HEK293 (cell line): Measurements from ENCODE around the gene PIGQ.

Experiments used
- CTCF ChIA-PET: fragments of 350-600 bp; formaldehyde crosslinking; extraction: SDS; loops from one replicate; lab custom pipeline; 2021; ENCODE audit warnings: antibody characterized with exemption; lab: Yijun Ruan, JAX
- POLR2A ChIA-PET: fragments of 300-600 bp; formaldehyde crosslinking; extraction: SDS; loops from one replicate; lab custom pipeline; 2020; ENCODE audit warnings: antibody characterized with exemption, inconsistent platforms; lab: Yijun Ruan, JAX
- H3K27ac ChIP-seq: fragments of 200-500 bp; sonication (Bioruptor generic); 2 replicates; pipeline ENCODE4 v1.5.1; 2014; ENCODE audit warnings: low read depth, low read length, control low read depth, inconsistent platforms; ENCODE audit errors: extremely low read depth
- H3K36me3 ChIP-seq, 2 experiments: fragments of 200-500 bp in 1 of 2; sonication (Bioruptor generic) in 1 of 2; 1 replicate in 1 of 2; 2 replicates in 1 of 2; pipeline ENCODE4 v1.5.1; 2014 to 2017; ENCODE audit warnings: inconsistent platforms in 2 of 2, low read length in 2 of 2; ENCODE audit not compliant: control insufficient read depth in 2 of 2, insufficient read depth in 1 of 2
- H3K4me1 ChIP-seq: fragments of 200-500 bp; sonication (Bioruptor generic); 2 replicates; pipeline ENCODE4 v1.5.1; 2014; ENCODE audit warnings: mild to moderate bottlenecking, low read length, inconsistent platforms; ENCODE audit not compliant: control insufficient read depth, insufficient read depth
- H3K4me3 ChIP-seq: 2 replicates; pipeline ENCODE4 v1.5.1; 2011; ENCODE audit warnings: low read depth, mild to moderate bottlenecking, control low read depth, low read length, moderate library complexity
- H3K9me3 ChIP-seq: fragments of 200-500 bp; sonication (Bioruptor generic); 2 replicates; pipeline ENCODE4 v1.5.1; 2014; ENCODE audit warnings: low read depth, low read length, inconsistent platforms; ENCODE audit not compliant: control insufficient read depth, insufficient read depth
- CTCF ChIP-seq: fragments of 450-650 bp; formaldehyde crosslinking; IDR thresholded peaks from 2 replicates; pipeline ENCODE4 v1.5.1; 2016; ENCODE audit warnings: missing biosample characterization, missing genetic modification characterization
- ELK4 ChIP-seq: IDR thresholded peaks from 2 replicates; pipeline ENCODE4 v1.6.1; 2011; ENCODE audit warnings: mild to moderate bottlenecking, low read depth, low read length, borderline replicate concordance
- KLF16 ChIP-seq: fragments of 450-650 bp; formaldehyde crosslinking; IDR thresholded peaks from 2 replicates; pipeline ENCODE4 v1.5.1; 2017; ENCODE audit warnings: missing biosample characterization, missing genetic modification characterization
- KLF17 ChIP-seq: fragments of 450-650 bp; formaldehyde crosslinking; IDR thresholded peaks from 2 replicates; pipeline ENCODE4 v1.5.1; 2016; ENCODE audit warnings: missing biosample characterization, missing genetic modification characterization
- PBX3 ChIP-seq: sonication (generic); formaldehyde crosslinking; IDR thresholded peaks from 2 replicates; pipeline ENCODE4 v1.8.1; 2022; ENCODE audit warnings: mild to moderate bottlenecking, moderate library complexity, missing genetic modification reagents
- SP3 ChIP-seq: fragments of 450-650 bp; formaldehyde crosslinking; IDR thresholded peaks from 2 replicates; pipeline ENCODE4 v1.5.1; 2016; ENCODE audit warnings: missing biosample characterization, missing genetic modification characterization
- ZBTB11 ChIP-seq: fragments of 450-650 bp; formaldehyde crosslinking; conservative IDR thresholded peaks from 2 replicates; pipeline ENCODE4 v1.5.1; 2016; ENCODE audit warnings: low read depth, missing biosample characterization, missing genetic modification characterization
- ZBTB17 ChIP-seq: fragments of 450-650 bp; formaldehyde crosslinking; IDR thresholded peaks from 2 replicates; pipeline ENCODE4 v1.5.1; 2016; ENCODE audit warnings: missing biosample characterization, missing genetic modification characterization
- ZEB2 ChIP-seq: fragments of 450-650 bp; formaldehyde crosslinking; IDR thresholded peaks from 2 replicates; pipeline ENCODE4 v1.5.1; 2016; ENCODE audit warnings: missing biosample characterization, missing genetic modification characterization
- ZFHX2 ChIP-seq: fragments of 450-650 bp; formaldehyde crosslinking; conservative IDR thresholded peaks from 2 replicates; pipeline ENCODE4 v1.5.1; 2016; ENCODE audit warnings: missing biosample characterization, missing genetic modification characterization
- ZNF157 ChIP-seq: fragments of 450-650 bp; formaldehyde crosslinking; IDR thresholded peaks from 2 replicates; pipeline ENCODE4 v1.5.1; 2016; ENCODE audit warnings: missing biosample characterization, missing genetic modification characterization
- ZNF501 ChIP-seq: fragments of 450-650 bp; formaldehyde crosslinking; IDR thresholded peaks from 2 replicates; pipeline ENCODE4 v1.5.1; 2016; ENCODE audit warnings: missing biosample characterization, missing genetic modification characterization
- ZNF610 ChIP-seq: fragments of 450-650 bp; formaldehyde crosslinking; IDR thresholded peaks from 2 replicates; pipeline ENCODE4 v1.5.1; 2016; ENCODE audit warnings: missing biosample characterization, missing genetic modification characterization, borderline replicate concordance
- ZNF624 ChIP-seq: fragments of 450-650 bp; formaldehyde crosslinking; IDR thresholded peaks from 2 replicates; pipeline ENCODE4 v1.5.1; 2017; ENCODE audit warnings: missing biosample characterization, missing genetic modification characterization
- ZNF76 ChIP-seq: fragments of 450-650 bp; formaldehyde crosslinking; IDR thresholded peaks from 2 replicates; pipeline ENCODE4; 2016; ENCODE audit warnings: low read depth, missing biosample characterization, missing genetic modification characterization, borderline replicate concordance
- ZSCAN30 ChIP-seq: fragments of 450-650 bp; IDR thresholded peaks from 2 replicates; pipeline ENCODE4 v1.5.1; 2018; ENCODE audit warnings: missing biosample characterization, mild to moderate bottlenecking, missing genetic modification characterization, moderate library complexity
- TF ChIP-seq, protein P1 (sequence below): fragments of 450-650 bp; formaldehyde crosslinking; IDR thresholded peaks from 2 replicates; pipeline ENCODE4 v1.5.1; 2016; ENCODE audit warnings: missing biosample characterization, missing genetic modification characterization
- TF ChIP-seq, protein P2 (sequence below): fragments of 450-650 bp; formaldehyde crosslinking; IDR thresholded peaks from 2 replicates; pipeline ENCODE4 v1.5.1; 2016; ENCODE audit warnings: missing biosample characterization, missing genetic modification characterization, low read depth

Gene PIGQ

GRCh38 chr16:588889-589657, 19.3 kb downstream of the PIGQ start (continued):
- TF ChIP-seq ZSCAN30 (tag by site-specific recombination) (0 out of 2 replicates have a peak, but pooled peaks have one; percentile 26), ZNF624 (tag by site-specific recombination) (no peak), ZFHX2 (tag by site-specific recombination) (peak; percentile 72), ZNF610 (tag by site-specific recombination) (peak; percentile 66; the same call in 1 of the 2 replicates), ZBTB11 (tag by site-specific recombination) (peak; percentile 53), ZBTB17 (tag by site-specific recombination) (peak; percentile 99)

DNA sequence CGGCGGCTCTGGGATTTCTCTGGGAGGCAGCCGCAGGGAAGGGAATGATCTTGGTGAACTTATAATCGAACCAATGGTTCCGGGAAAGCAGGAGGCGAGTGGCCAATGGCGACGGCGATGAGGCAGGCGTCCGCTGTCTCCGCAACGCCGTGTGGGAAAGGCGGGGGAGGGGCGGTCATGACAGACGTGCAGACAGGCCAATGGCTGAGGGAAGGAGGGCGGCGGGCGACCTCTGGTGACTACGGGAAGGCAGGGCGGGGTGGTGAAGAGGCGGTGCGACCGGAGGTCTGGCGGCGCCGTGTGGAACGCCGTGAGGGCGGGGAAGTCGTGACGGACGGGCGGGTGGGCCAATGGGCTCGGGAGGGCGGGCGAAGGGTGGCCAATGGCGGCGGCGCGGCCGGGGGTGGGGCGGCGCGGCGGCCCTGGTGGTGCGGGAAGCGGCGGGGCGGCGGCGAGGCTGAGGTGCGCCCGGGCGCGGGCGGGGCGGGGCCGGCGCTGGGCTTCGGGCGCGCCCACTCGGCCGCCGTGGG, 20.0 kb downstream of the PIGQ start, which contains the start of gene RAB40C:
RAB40C (plus strand) TSS at position 409 of the 530 bp plus-strand sequence. CDS start 226 bp downstream, outside the sequence.
- peaks cover 14% of the 10 kb centered on the region for H3K4me1 ChIP-seq
- POLR2A ChIA-PET: interaction anchor here (0.6 to 1.4 kb wide), 3 partner anchors 11 to 62 kb away, joined by 3 to 4 read pairs (median 3); partner anchors contain the start of gene CAPN15
- H3K27ac ChIP-seq: peak within 1 kb of the TSS; percentile 94
- CTCF ChIA-PET: interaction anchor here (0.6 to 0.9 kb wide), 2 partner anchors 11 to 47 kb away, joined by 3 to 5 read pairs; partner anchors contain the start of gene METTL26
- H3K36me3 ChIP-seq: no peaks in the 10 kb centered on the region
- H3K9me3 ChIP-seq: no peaks in the 10 kb centered on the region
- H3K4me3 ChIP-seq: peak within 1 kb of the TSS; percentile 84
- peak; percentile 88 for TF ChIP-seq KLF16 (tag by site-specific recombination)
- TF ChIP-seq ELK4: no peak
- 0 out of 2 replicates have a peak, but pooled peaks have one; percentile 4 for TF ChIP-seq ZNF501 (tag by site-specific recombination)
- TF ChIP-seq, protein P1, sequence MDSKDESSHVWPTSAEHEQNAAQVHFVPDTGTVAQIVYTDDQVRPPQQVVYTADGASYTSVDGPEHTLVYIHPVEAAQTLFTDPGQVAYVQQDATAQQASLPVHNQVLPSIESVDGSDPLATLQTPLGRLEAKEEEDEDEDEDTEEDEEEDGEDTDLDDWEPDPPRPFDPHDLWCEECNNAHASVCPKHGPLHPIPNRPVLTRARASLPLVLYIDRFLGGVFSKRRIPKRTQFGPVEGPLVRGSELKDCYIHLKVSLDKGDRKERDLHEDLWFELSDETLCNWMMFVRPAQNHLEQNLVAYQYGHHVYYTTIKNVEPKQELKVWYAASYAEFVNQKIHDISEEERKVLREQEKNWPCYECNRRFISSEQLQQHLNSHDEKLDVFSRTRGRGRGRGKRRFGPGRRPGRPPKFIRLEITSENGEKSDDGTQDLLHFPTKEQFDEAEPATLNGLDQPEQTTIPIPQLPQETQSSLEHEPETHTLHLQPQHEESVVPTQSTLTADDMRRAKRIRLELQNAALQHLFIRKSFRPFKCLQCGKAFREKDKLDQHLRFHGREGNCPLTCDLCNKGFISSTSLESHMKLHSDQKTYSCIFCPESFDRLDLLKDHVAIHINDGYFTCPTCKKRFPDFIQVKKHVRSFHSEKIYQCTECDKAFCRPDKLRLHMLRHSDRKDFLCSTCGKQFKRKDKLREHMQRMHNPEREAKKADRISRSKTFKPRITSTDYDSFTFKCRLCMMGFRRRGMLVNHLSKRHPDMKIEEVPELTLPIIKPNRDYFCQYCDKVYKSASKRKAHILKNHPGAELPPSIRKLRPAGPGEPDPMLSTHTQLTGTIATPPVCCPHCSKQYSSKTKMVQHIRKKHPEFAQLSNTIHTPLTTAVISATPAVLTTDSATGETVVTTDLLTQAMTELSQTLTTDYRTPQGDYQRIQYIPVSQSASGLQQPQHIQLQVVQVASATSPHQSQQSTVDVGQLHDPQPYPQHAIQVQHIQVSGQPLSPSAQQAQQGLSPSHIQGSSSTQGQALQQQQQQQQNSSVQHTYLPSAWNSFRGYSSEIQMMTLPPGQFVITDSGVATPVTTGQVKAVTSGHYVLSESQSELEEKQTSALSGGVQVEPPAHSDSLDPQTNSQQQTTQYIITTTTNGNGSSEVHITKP (tag by site-specific recombination): peak; percentile 96
- TF ChIP-seq, protein P2, sequence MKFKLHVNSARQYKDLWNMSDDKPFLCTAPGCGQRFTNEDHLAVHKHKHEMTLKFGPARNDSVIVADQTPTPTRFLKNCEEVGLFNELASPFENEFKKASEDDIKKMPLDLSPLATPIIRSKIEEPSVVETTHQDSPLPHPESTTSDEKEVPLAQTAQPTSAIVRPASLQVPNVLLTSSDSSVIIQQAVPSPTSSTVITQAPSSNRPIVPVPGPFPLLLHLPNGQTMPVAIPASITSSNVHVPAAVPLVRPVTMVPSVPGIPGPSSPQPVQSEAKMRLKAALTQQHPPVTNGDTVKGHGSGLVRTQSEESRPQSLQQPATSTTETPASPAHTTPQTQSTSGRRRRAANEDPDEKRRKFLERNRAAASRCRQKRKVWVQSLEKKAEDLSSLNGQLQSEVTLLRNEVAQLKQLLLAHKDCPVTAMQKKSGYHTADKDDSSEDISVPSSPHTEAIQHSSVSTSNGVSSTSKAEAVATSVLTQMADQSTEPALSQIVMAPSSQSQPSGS (tag by site-specific recombination): no peak
- TF ChIP-seq ZEB2: peak; percentile 94
- TF ChIP-seq SP3 (tag by site-specific recombination): peak; percentile 95
- peak; percentile 92 for TF ChIP-seq CTCF (tag by site-specific recombination)
- TF ChIP-seq KLF17: peak; percentile 53
- TF ChIP-seq ZNF157 (tag by site-specific recombination): no peak
- peak; percentile 94 for TF ChIP-seq ZNF76 (tag by site-specific recombination)
- peak; percentile 98 for TF ChIP-seq PBX3
